Inferior parietal cortex (tissue), 1 donor: Measurements from ENCODE around the gene NSMF.

Source experiments
- DNase-seq: peaks from one replicate; pipeline ENCODE4 v3.0.0-alpha.2; 2016; ENCODE audit errors: extremely low spot score

Gene NSMF

DNA sequence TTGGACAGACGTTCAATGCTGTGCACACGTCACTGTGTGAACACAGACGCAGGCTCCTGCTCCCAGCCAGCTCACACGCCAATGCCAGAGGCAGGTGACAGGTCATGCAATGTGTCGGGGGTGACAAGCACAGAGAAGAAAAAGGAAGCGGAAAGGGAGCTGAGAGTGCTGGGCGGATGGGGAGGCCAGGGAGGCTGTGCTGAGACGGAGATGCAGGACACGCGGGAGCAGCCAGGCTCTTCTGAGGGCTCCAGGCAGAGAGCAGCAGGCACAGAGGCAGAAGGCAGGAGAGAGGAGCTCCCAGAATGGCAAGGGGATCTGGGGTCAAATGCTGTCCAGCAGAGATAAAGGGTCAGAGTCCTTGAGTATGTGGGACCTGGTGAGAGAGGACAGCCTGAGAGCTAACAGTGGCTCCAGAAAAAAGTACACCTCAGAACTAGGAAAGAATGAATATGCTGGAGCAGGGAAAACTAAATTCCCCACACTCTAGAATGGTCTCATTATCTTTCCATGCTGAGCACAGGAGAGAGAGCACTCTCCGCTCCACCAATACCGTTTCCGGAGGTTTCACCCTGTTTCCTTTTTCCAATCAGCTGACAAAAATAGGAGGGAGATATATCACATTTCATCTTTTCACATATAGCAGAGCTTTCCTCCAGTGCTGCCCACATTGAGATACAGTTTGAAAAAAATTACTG, 32.8 kb upstream of the NSMF start:
- DNase-seq, result no peak

DNA sequence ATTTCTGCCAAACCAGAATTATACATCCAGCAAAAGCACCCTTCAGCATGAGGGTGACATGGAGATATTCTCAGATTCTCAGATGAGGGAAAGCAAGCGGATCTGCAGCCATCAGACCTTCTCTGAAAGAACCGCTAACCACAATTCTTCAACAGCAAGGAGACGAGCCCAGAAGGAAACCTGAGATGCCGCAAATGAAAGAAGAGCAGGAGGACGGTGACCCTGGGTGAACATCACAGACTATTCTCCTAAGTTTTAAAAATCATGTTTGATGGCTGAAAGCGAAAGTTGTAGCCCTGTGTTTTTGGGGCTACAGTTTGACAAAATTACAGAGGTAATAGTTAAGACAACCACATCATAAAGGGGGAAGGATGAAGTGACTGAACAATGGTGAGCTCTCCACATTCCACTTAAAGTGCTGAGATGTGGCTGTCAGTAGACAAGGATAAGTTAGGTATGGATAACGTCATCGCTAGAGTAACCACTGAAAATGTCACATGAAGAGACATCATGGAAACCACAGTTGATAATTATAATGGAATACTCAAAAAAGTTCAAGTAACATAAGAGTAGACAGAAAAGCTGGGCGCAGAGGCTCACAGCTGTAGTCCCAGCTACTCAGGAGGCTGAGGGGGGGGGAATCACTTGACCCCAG, 31.5 kb upstream of the NSMF start:
- no peak for DNase-seq

DNA sequence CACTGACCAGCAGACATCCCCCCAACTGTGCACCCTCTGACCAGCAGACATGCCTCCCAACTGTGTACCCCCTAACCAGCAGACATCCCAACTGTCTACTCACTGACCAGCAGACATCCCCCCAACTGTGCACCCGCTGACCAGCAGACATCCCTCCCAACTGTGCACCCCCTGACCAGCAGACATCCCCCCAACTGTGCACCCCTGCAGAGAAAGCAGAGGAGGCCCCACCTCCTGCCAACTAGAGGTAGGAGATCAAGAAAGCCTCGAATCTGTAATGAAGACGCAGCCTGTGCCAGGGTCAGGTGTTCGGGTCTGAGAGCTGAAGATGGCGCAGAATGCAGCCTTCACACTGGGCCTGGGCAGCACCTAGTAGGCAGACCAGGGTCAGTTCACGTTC, 29.8 kb upstream of the NSMF start:
- no peak for DNase-seq

DNA sequence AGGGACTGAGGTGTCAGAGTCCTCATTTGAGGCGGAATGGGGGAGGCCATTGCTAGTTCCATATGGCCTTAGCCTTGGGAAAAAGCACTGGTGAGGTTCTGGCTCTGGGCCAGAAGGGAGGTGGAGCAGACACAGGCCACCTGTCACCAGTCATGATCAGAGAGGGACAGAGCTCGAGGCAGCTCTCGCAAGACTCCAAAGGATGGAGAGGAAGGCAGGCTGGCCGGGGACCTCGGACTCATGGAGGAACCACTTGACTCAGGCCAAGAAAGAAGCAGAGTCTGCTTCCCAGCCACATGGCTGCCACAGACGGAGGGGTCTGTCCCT, 29.2 kb upstream of the NSMF start:
- DNase-seq, result no peak

DNA sequence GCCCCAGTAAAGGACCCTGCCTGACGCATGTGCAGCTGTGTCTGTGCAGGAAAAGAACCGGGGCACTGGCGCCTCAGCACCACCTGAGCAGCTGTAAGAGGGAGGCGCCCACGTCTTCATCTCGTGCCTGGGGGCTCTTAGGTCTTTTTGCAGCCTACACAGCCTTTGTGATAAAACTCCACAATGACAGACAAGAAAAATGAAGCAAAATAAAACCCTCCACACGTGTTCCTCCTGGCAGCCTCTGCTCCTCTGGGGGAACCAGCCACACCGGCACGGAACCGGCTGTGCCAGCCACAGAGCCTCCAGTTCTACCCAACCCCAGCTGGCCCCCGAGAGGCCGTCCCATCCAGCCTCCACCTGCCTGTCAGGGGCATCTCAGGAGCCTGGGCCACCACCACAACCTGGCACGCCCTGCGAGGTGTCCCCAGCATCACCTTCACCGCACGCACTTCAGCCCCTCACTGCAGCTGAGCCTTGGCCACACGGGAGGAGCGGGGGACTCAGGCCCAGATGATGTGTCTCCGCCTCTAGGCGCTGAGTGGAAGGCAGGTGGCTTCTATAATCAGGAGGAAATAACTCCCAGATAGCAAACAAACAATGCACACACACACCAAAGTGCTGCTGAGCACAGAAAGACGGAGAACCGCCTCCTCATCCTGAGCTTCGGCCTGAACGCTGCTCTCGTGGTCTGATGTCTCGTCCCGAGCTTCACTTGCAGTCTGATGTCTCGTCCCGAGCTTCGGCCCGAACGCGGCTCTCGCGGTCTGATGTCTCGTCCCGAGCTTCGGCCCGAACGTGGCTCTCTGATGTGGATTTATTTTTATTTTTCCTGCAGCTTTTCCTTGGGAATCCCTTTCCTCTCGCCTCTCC, 28.6 kb upstream of the NSMF start:
- no peak for DNase-seq

DNA sequence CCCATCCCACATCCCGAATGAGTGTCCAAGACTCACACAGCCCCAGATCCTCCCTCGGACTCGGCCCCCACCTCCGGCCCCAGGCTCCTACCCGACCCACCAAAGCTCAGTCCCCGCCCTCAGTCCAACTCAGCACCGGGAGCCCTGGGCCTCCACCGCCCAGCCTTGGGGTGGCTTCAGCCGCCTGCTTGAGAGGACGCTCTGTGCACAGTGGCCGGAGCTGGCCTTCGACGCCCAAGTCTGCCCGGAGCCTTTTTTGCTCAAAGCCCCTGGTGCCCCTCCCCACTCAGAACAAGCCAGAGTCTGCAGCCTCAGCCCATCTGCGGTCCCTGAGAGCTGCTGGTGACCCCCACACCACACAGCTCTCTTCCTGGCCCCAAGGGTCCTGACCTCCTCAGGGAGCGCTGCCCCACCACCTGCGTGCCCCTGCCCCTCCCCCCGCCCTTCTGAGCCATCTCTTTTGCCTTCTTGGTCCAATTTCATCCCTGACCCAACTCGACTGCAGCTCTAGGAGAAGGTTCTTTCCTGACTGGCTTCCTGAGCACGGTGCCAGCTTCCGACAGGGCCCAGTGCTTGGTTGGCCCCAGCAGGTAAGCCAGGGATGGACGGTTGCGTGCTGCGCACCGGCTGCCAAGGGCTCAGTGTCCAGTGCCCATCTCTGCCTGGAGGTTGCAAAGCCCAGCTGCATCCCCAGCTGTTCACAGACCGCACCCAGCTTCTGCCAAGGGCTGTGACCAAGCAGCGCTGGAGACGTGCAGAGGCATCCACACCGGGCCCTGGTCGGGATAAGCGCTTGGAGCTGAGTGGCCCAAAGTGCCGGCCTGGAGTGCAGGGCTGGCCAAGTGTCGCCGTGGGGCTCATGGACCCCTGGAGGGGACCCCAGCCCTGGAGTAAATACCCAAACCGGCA, 27.7 kb upstream of the NSMF start:
- DNase-seq, result no peak

DNA sequence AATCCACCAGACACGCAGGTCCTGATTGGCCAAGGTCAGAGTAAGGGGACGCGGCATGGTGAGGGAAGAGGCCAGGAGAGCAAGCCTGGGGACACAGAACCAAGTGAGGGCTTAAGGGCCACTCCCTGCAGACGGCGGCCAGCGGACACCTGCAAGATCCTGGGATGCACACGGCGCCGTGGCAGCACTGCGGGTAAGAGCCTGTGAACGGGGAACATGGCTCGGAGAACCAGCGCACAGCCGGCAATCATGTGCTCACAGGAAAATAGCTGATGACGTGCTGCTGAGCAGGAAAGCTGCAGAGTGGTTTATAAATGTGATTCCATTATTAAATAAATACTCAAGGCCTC, 27.0 kb upstream of the NSMF start:
- no peak for DNase-seq

DNA sequence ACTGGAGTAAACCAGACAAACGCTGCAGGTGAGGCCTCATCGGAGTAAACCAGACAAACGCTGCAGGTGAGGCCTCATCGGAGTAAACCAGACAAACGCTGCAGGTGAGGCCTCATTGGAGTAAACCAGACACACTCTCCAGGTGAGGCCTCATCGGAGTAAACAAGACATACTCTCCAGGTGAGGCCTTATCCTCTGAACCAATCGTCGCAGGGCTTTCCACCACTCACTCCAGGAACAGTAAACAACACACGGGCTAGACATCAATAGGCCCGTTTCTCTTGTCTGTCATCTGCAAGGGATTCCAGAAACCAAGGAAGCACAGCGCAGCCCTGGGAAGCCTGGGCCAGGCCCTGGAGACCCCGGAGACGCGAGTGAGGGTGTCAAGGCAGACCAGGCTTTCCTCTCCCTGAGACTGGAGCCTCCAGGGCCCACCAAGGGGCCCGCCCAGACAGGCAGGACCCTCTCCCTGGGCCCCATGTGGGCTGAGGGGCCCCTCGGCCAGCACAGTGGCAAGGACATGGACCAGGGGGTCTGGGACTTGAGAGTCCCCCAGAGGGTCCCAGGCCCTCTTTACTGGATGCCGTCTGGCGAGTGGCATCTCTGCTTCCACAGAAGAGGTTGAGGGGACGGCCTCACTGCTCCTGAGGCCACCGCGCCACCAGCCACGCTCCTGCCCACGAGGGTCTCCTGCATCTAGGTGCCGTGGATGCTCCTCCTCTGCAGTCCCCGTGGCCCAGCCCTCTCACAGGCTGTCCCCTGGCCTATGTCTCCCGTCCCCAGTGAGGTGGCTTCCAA, 26.4 kb upstream of the NSMF start:
- DNase-seq, result no peak

DNA sequence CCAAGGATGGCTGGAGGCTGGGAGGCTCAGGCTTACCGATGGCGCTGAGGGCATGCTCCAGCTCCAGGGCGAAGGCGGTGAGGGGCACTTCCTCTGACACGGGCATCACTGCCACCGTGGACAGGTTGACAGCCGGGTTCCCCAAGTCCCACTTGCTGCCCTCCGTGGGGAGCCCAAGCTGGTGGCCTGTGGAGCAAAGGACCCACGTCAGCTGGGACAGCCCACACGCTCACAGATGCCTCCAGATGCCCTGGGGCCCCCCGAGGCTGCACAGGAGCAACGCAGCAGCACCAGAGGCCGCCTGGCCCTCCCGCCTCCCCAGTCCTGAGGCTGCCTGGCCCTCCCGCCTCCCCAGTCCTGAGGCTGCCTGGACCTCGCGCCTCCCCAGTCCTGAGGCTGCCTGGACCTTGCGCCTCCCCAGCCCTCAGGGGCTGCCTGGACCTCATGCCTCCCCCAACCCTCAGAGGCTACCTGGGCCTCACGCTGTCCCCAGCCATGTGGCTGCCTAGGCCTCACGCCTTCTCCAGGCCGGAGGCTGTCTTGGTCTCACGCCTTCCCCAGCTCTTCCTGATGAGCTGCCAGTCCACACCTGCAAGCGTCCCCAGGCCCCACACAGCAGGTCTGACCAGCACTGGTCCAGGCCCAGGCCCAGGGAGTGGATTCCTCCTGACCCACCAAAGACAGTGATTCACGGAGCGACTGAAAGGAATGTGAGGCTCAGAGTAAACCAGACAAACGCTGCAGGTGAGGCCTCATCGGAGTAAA, 25.6 kb upstream of the NSMF start:
- DNase-seq, result no peak

DNA sequence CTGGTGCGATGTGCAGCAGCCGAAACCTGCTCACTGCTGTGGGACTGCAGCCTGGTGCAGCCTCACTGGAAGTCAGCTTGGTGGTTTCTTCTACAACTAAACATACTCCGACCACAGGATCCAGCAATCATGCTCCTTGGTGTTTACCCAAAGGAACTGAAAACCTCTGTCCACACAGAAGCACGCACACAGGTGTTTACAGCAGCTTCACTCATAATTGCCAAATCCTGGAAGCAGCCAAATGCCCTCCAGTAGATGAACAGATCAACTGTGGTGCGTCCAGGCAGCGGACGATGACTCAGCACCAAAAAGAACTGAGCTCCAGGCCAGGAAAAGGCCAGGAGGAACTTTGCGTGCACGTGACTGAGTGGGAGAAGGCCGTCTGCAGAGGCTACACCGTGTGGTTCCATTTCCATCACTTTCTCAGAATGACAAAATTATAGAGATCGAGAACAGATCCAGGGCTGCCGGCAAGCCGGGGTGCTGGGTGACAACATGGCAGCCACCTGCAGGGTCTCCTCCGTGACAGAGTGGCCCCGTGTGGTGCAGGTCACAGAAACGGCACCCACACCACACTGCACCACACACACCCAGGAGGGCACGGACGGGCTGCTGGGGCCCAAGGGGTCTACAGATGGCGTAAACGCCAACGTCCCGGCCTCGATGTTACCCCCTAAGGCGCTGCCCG, 23.1 kb upstream of the NSMF start:
- peak; percentile 41 for DNase-seq

DNA sequence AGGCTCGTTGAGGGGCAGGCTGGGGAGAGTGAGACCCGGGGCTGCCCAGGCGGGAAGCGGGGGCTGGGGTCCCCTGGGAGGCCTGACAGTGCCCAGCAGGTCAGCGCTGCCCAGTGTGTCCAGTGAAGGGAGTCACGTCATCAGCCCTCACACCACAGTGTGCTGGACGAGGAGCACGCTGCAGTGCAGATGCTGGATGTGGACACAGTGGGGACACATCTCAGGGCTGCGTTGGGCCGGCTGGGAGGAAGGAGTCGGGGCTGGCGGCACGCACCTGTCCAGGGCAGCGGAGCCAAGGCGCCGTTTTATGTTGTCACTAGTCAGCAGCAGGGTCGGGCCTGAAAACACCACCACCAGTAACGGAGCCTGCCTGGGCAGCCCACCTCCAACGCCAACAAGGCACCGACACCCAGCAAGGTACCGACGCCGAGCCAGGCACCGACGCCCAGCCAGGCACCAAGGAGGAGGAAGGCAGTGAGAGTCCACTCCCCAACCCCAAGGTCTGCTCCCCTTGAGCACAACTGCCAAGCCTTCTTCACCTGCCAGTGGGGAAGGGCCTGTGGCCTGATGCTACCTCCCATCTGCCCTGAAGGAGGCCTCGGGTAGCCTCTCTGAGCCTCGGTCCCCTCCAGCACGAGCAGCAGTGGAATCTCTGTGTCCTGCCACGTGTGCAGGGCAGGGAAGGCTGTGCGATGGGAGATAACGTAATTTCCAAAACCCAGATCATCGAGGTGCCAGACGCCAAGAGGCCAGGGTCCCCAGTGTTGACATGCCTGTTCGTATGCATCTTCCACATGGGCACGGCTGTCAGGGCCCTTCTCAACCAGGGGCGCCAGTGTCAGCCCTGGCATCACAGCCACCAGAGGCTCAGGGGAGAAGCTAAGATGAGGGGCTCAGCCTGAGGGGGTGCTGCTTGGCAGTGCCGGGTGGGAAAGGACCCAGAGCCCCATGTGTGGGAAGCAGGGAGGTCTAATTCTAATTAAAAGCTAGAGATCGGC, 21.9 kb upstream of the NSMF start:
- DNase-seq, result no peak

DNA sequence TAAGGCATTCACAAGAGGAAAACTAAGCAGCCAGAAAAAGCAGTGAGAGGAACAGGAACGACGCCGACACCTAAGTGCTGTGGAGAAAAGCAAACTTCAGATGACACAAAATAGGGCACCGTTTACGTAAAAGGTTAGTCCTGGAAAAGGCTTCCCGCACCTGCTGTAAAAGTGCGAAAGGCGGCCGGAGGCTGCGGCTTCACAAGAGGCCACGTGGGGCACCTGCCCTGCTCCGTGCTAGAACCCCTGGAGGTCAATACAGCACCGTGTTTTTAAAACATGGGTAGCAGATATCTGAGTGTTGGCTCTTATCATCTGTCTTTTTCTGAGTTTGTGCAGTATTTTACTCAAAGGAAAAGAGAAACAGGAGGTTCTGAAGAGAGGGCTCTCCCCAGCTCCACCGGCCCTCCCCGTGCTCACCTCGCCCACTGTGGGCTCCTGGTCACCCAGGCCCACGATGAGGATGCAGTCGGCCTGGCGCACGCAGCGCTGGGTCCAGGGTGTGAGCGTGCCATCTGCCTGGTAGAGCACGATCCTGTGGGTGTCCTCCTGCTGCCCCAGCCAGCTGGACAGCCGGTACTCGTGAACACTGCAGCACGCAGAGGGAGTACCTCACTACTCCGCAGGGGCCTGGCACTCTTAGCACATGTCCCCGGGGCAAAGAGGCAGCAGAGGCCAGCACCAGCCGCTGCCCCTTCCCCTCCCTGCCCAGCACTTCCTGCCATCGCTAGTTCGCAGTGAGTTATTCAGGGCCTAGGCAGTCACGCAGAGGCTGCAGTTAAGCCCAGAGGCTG, 21.0 kb upstream of the NSMF start:
- peak; percentile 4 for DNase-seq

DNA sequence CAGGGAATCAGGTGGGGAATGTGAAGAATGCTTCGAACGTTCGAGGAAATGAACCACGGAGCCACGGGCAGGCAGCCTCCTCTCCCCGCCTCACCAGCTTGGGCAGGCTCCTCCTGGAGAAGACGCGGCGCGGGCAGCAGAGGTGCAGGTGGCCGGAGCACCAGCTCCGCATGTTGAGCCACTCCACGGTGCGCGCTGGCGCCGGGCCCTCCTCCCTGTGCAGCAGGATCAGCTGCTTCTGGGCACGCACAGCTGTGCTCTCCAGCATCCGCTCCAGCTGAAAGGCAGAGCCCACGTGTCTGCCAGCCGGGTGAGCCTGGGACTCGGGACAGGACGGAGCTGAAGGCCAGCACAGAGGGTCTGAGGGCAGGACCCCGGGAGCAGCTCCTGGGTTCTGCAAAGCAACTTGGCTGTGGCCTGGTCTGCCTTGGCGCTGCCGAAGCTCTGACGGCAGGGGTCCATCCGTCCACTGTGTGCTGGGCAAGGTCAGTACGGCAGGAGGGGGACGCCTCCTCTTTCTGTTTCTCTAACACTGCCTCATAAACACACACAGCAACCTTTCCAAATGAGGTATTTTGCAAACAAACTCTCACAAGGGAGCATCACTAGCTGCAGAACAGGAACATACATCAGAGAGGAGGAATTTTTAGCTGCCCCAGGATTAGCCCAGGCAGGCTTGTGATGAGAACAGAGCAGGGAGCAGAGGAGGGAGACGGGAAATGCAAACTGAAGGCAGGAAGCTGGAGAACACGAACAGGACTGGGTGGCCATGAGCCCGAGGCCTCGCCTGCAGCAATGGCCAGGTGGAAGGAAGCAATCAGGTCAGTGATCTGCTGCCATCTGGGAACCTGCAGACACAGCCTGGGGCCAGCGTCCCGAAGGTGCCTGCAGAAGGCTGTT, 20.1 kb upstream of the NSMF start:
- peak; percentile 11 for DNase-seq

DNA sequence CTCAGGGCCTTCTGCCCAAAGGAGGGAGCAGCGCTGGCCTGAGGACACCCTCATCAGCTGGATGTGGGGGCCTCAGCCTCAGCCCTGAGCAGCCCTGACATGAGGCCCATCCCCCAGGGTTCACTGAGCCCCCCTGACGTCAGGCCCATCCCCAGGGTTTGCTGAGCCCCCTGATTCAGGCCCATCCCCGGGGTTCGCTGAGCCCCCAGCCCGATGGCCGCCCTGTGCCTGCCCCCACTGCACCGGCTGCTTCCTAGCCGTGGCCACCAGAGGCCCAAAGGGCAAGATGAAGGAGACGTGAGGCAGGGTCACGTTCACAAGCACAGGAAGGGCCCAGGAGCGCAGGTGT, 19.5 kb upstream of the NSMF start:
- DNase-seq, result no peak

DNA sequence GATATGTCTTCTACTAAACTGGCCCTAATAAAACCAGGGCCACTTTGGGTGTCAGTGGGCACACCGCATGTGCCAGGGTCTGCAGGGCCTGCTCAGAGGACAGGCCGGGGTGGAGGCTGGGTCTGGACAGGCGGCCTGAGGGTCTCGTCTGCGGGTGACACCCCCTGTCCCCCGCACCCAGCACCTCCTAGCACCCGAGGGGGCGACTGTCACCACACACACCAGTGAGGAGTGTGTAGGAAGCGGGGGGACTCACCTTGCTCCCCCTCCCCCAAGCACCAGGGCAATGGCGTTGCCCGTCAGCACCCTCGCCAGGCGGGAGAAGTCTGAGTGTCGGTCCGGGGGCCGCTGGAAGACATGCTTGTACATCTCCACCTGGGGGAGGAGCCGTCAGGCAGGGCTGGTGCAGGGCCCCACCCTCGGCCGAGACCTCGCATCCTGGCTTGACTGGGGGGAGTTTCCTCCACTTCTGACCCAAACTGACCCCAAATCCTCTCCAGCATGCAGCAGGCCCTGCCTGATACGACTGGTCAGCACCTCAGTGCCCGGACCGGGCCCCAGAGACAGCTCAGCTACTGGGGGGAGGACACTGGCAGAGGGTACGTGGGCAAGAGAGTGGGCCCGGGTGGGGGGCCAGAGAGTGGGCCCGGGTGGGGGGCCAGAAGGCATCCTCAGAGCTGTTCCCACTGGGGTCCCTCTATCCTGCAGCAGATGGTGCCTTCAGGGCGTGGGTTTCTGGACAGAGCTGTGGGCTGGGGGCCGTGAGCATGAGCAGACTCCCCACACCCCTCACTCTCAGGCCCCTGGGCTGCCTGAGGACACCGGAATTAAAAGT, 18.9 kb upstream of the NSMF start:
- DNase-seq, result no peak

DNA sequence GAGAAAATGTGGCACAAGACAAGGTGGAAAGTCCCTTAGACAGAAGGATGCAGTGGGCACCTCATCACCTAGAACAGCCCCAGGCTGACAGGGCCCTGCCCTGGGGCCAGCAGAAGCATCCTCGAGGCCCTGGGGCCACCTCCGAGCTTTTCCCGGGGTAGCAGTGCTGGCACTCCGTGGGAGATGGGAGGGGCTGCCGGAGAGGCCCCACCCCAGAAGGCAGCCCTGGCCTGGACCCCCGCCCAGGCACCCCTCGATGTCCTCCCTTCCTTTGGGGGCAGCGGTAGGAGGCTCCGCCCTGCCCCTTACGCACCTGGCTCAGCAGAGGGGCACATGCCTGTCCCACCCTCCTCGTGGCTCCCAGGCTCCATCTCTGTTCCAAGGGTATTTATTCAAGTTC, 17.7 kb upstream of the NSMF start:
- DNase-seq, result no peak
